ENCODE measurements around the gene CDH13. TPM values are rescaled to one million over a fixed set of nuclear protein-coding genes. Genes with fewer than 3 reads are reported as not detected.
A peak's percentile ranks its signal among the peaks of the same experiment; 100 is the strongest.

Gene CDH13
- total RNA-seq, 1 experiment from 2014 or later, result 49.3 TPM

GRCh38 chr16:83137326-83137781 is 510.6 kb downstream of the CDH13 start:
- no TSS peak for BruUV-seq (replicated peaks)
- no peaks in the 10 kb centered on the region for H3K9me3 Mint-ChIP-seq (ENCODE audit: unreplicated experiment)
- H3K27ac Mint-ChIP-seq (ENCODE audit: low read depth, unreplicated experiment), result peak overlapping the region; percentile 85

DNA sequence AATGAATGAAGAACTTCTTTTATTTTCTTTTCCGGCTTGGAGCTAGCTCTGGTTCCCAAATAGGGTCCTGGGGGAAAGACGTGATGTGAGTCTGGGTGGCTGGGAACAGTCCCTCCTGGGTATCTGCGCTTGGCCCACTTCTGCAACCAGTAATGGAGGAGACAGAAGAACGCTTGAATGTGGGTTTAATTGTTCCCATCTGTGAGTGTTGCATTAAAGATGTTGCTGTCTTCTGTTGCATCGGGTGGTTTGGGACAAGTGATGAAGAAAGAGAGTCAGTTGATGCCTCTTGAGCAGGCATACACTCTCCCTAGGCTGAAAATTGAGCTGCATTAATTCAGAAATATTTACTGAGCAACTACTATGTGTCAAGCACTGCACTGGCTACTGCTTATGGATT is 511.1 kb downstream of the CDH13 start:
- H3K4me3 Mint-ChIP-seq (ENCODE audit: unreplicated experiment), result peak overlapping the region; percentile 62
- TF ChIP-seq CTCF (IDR thresholded peaks at IDR 0.05; ENCODE audit: unreplicated experiment), result no peak
- no peaks in the 10 kb centered on the region for H3K36me3 Mint-ChIP-seq (ENCODE audit: insufficient read depth, unreplicated experiment)
- H3K9me3 Mint-ChIP-seq (ENCODE audit: unreplicated experiment), result no peaks in the 10 kb centered on the region
- no TSS peak for BruUV-seq (replicated peaks)
- POLR2A ChIA-PET, result no interaction called here
- peaks cover 7% of the 10 kb centered on the region for H3K4me1 Mint-ChIP-seq (ENCODE audit: insufficient read depth, unreplicated experiment)
- CTCF ChIA-PET, result interaction anchor here (0.6 kb wide), 1 partner anchor 1734 kb away, joined by 3 read pairs; no protein-coding TSS in a partner anchor
- H3K27me3 Mint-ChIP-seq (ENCODE audit: insufficient read depth, unreplicated experiment), result no peaks in the 10 kb centered on the region
- peak overlapping the region; percentile 85 for H3K27ac Mint-ChIP-seq (ENCODE audit: low read depth, unreplicated experiment)
- intact Hi-C loops (cut with micrococcal nuclease), result no loop called here
- no peak for DNase-seq (ENCODE audit: unreplicated experiment)

More at GRCh38 chr16:83137326-83137781, 510.6 kb downstream of the CDH13 start:
- POLR2A ChIA-PET, result no interaction called here
- Mint-ChIP-seq H3K27me3 (ENCODE audit: insufficient read depth, unreplicated experiment) (no peaks in the 10 kb centered on the region), H3K4me1 (ENCODE audit: insufficient read depth, unreplicated experiment) (peaks cover 7% of the 10 kb centered on the region), H3K36me3 (ENCODE audit: insufficient read depth, unreplicated experiment) (no peaks in the 10 kb centered on the region), H3K4me3 (ENCODE audit: unreplicated experiment) (peak overlapping the region; percentile 62)
- peak; percentile 64 for DNase-seq (ENCODE audit: unreplicated experiment)
- CTCF ChIA-PET, result interaction anchor here (0.6 kb wide), 2 partner anchors 690 to 1733 kb away, joined by 3 read pairs; no protein-coding TSS in a partner anchor
- intact Hi-C loops (cut with micrococcal nuclease), result no loop called here
- no peak for TF ChIP-seq CTCF (IDR thresholded peaks at IDR 0.05; ENCODE audit: unreplicated experiment)

GRCh38 chr16:83138512-83138911 is 511.7 kb downstream of the CDH13 start:
- H3K27me3 Mint-ChIP-seq (ENCODE audit: insufficient read depth, unreplicated experiment), result no peaks in the 10 kb centered on the region
- no peaks in the 10 kb centered on the region for H3K9me3 Mint-ChIP-seq (ENCODE audit: unreplicated experiment)
- intact Hi-C loops (cut with micrococcal nuclease), result no loop called here
- no TSS peak for BruUV-seq (replicated peaks)
- TF ChIP-seq CTCF (IDR thresholded peaks at IDR 0.05; ENCODE audit: unreplicated experiment), result no peak
- H3K36me3 Mint-ChIP-seq (ENCODE audit: insufficient read depth, unreplicated experiment), result no peaks in the 10 kb centered on the region
- CTCF ChIA-PET, result no interaction called here
- no peak overlapping the region for H3K4me3 Mint-ChIP-seq (ENCODE audit: unreplicated experiment)
- H3K27ac Mint-ChIP-seq (ENCODE audit: low read depth, unreplicated experiment), result no peak overlapping the region
- DNase-seq (ENCODE audit: unreplicated experiment), result no peak
- peaks cover 8% of the 10 kb centered on the region for H3K4me1 Mint-ChIP-seq (ENCODE audit: insufficient read depth, unreplicated experiment)
- POLR2A ChIA-PET, result no interaction called here

GRCh38 chr16:83138976-83139690 is 512.4 kb downstream of the CDH13 start:
- intact Hi-C loops (cut with micrococcal nuclease), result no loop called here
- TF ChIP-seq CTCF (IDR thresholded peaks at IDR 0.05; ENCODE audit: unreplicated experiment), result no peak
- no TSS peak for BruUV-seq (replicated peaks)
- Mint-ChIP-seq H3K36me3 (ENCODE audit: insufficient read depth, unreplicated experiment) (no peaks in the 10 kb centered on the region), H3K4me1 (ENCODE audit: insufficient read depth, unreplicated experiment) (peaks cover 13% of the 10 kb centered on the region), H3K27ac (ENCODE audit: low read depth, unreplicated experiment) (no peak overlapping the region), H3K4me3 (ENCODE audit: unreplicated experiment) (no peak overlapping the region), H3K9me3 (ENCODE audit: unreplicated experiment) (no peaks in the 10 kb centered on the region), H3K27me3 (ENCODE audit: insufficient read depth, unreplicated experiment) (no peaks in the 10 kb centered on the region)
- DNase-seq (ENCODE audit: unreplicated experiment), result no peak
- CTCF ChIA-PET, result no interaction called here
- POLR2A ChIA-PET, result no interaction called here

Data from MCF 10A (cell line).